Stimulated activated naive CD8-positive, alpha-beta T cell treated with anti-CD3 and anti-CD28 coated beads, Interleukin-15, amount 100 ng/mL, for 72 hours (primary cell): Measurements from ENCODE around the gene COL21A1.
"Not testable (repeated sequence)": the region's sequence is repeated elsewhere in the genome, so short reads cannot be mapped to it uniquely, and the experiment has no call there.

Source experiments
- ATAC-seq: fragments of 150-1000 bp; cut with Tn5 transposase; 2 replicates; pipeline ENCODE4 v1.10.0; 2021; ENCODE audit warnings: mild to moderate bottlenecking, moderate library complexity
- DNase-seq, 2 donors: peaks; one replicate each; pipeline ENCODE4 v3.0.0; 2021 to 2022
- H3K27ac Mint-ChIP-seq, 2 donors: one replicate each; pipeline ENCODE4 v1.8.0; 2022; ENCODE audit warnings: mild to moderate bottlenecking in 2 of 2, mixed read lengths in 2 of 2, moderate library complexity in 2 of 2
- H3K27me3 Mint-ChIP-seq: one replicate; pipeline ENCODE4 v1.8.0; 2022; ENCODE audit warnings: mixed read lengths
- H3K4me1 Mint-ChIP-seq: one replicate; pipeline ENCODE4 v1.8.0; 2022; ENCODE audit warnings: mild to moderate bottlenecking, mixed read lengths
- H3K4me3 Mint-ChIP-seq, 2 donors: one replicate each; pipeline ENCODE4 v1.8.0; 2022; ENCODE audit warnings: mild to moderate bottlenecking in 2 of 2, mixed read lengths in 2 of 2, moderate library complexity in 1 of 2
- H3K9me3 Mint-ChIP-seq, 2 donors: one replicate each; pipeline ENCODE4 v1.8.0; 2022; ENCODE audit warnings: mixed read lengths in 2 of 2

The COL21A1 gene

GRCh38 chr6:56260593-56260992 lies 13.2 kb upstream of the COL21A1 start:
- not testable (repeated sequence) for H3K4me1 Mint-ChIP-seq, H3K27ac Mint-ChIP-seq, H3K4me3 Mint-ChIP-seq, ATAC-seq, H3K9me3 Mint-ChIP-seq, DNase-seq, H3K27me3 Mint-ChIP-seq

- no peak overlapping the region for H3K27ac Mint-ChIP-seq
- H3K9me3 Mint-ChIP-seq: no peaks in the 10 kb centered on the region
- DNase-seq (no peak), ATAC-seq (no peak)
- no peaks in the 10 kb centered on the region for H3K27me3 Mint-ChIP-seq
- H3K4me1 Mint-ChIP-seq: no peaks in the 10 kb centered on the region
- H3K4me3 Mint-ChIP-seq: no peak overlapping the region
Observed at GRCh38 chr6:56259234-56260077, 12.1 kb upstream of the COL21A1 start.

- no peaks in the 10 kb centered on the region for H3K9me3 Mint-ChIP-seq
- no peak for DNase-seq
- no peaks in the 10 kb centered on the region for H3K4me1 Mint-ChIP-seq
- H3K27me3 Mint-ChIP-seq: no peaks in the 10 kb centered on the region
- H3K27ac Mint-ChIP-seq: no peak overlapping the region
- no peak overlapping the region for H3K4me3 Mint-ChIP-seq
- no peak for ATAC-seq
Observed at GRCh38 chr6:56255349-56255748, 8.0 kb upstream of the COL21A1 start.

DNA sequence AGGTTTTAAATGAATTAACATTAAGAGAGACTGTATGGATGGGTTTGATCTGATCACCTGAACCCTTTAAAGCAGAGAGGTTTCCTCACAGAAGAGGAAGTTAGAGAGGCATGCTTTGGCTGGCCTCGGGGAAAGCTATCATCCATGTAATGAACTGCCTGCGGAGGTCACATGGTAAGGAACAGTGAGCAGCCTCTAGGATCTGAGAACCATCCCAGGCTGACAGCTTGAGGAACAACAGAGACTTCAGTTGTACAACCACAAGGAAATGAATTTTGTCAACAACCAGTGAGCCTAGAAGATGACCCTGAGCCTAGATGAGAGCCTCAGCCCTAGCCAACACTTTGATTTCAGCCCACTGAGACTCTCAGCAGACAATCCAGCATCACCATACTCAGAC lies 2.9 kb upstream of the COL21A1 start:
- no peak overlapping the region for H3K4me3 Mint-ChIP-seq
- H3K4me1 Mint-ChIP-seq: no peaks in the 10 kb centered on the region
- DNase-seq (no peak), ATAC-seq (no peak)
- H3K27ac Mint-ChIP-seq: no peak overlapping the region
- H3K27me3 Mint-ChIP-seq: peaks cover 15% of the 10 kb centered on the region
- peaks cover 0 to 8% of the 10 kb centered on the region in 2 donors for H3K9me3 Mint-ChIP-seq

DNA sequence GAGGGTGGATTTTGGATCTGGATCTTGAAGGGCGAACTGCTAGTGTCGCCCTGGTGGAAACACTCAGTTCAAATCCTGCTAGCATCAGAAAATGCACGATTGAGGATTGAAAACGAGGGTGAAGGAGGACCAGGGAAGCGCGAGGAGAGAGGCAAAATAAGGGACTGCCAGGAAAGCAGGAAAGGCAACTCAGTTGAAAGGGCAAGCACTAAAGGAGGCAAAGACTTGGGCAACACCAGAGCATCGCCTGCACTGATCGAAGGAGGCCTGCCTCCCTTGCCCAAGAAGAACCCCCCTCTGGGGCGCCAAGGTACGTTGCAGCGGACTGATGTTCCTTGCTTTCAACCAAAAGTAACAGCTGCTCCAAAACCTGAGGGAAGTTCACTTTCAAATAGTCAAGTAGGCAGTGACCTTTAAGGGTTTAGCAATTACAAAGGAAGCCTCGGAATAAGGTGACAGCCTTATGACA lies 308 bp upstream of the COL21A1 start:
- ATAC-seq (no peak), DNase-seq (no peak)
- no peak overlapping the region for H3K4me3 Mint-ChIP-seq
- peaks cover 0 to 8% of the 10 kb centered on the region in 2 donors for H3K9me3 Mint-ChIP-seq
- H3K4me1 Mint-ChIP-seq: no peaks in the 10 kb centered on the region
- peaks cover 15% of the 10 kb centered on the region for H3K27me3 Mint-ChIP-seq
- H3K27ac Mint-ChIP-seq: no peak overlapping the region

DNA sequence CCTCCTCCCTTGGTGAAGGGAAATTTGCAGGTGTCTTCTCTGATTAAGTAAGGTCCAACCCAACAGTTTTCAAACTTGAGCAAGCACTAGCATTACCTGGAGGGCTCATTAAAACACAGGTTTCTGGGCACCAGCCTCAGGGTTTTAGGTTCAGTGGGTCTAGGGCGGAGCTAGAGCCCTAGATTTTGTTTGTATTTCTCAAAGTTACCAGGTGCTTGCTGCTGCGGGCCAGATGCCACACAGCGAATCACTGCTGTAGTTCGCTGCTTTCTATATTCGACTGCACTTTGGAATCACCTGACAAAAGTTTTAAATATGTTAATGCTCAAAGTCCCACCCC lies 869 bp downstream of the COL21A1 start:
- no peak for ATAC-seq
- peaks cover 0 to 8% of the 10 kb centered on the region in 2 donors for H3K9me3 Mint-ChIP-seq
- H3K27ac Mint-ChIP-seq: no peak overlapping the region
- H3K4me1 Mint-ChIP-seq: no peaks in the 10 kb centered on the region
- H3K4me3 Mint-ChIP-seq: no peak overlapping the region
- no peak for DNase-seq
- peaks cover 15% of the 10 kb centered on the region for H3K27me3 Mint-ChIP-seq

DNA sequence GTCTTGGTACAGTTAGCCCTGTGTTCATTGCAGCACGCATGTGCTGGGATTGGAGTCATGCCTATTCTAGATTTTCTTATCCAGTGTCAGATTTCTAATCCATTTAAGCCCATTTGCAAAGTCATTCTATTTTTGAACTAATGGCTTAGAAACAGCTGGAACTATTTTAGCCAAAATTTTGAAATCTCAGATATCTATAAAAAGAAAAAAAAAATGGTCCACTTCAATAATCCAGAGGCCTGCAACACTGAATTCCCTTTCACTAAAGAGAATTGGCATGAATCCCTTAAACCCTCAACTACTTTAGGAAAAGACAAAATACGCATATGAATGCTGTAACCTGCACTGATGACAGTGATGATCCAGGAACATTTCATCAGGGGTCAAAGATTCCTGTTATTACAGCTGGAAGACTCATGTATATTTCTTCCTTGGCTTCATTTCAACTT lies 1.5 kb downstream of the COL21A1 start:
- H3K4me1 Mint-ChIP-seq: no peaks in the 10 kb centered on the region
- ATAC-seq (no peak), DNase-seq (no peak)
- H3K4me3 Mint-ChIP-seq: no peak overlapping the region
- H3K9me3 Mint-ChIP-seq: peaks cover 0 to 8% of the 10 kb centered on the region in 2 donors
- H3K27ac Mint-ChIP-seq: peak overlapping the region in 1 of 2 donors; percentile 59
- H3K27me3 Mint-ChIP-seq: peaks cover 15% of the 10 kb centered on the region

DNA sequence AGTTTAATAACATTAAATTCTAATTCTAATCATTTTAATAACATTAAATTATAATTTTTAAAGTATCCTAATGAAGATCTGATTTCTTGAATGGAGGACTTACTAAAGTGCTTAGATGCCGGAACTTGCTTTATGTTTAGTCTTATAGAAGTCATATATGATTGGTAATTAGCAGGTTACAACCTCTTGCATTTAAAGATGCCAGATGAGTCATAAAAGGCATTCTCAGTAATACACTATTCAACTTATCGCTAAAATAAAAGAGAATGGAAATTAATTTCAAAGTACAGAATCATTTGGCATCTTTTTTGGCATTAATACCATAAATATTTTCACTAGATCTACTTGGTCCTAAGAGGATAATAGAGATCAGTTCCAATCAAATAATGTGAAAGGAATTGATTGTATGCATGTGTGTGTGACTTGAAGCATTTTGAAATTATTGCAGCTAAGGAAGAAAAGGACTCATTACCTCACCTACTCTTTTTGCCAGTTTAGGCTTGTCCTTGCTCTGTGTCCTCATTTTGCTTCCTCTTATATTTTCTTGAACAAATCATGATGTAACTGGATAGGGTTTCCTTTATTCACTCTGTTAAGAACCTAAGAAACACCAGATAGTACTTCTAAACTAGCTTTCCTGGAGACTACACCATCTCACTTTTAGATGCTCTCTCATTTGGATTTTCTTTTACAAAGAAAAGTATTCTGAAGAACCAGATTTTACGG lies 2.7 kb downstream of the COL21A1 start:
- Mint-ChIP-seq H3K4me3 (no peak overlapping the region), H3K4me1 (no peaks in the 10 kb centered on the region), H3K27ac (no peak overlapping the region), H3K9me3 (peaks cover 0 to 8% of the 10 kb centered on the region in 2 donors), H3K27me3 (peaks cover 15% of the 10 kb centered on the region)
- DNase-seq: no peak
- ATAC-seq: no peak

- H3K4me3 Mint-ChIP-seq: no peak overlapping the region
- DNase-seq (no peak), ATAC-seq (no peak)
- no peak overlapping the region for H3K27ac Mint-ChIP-seq
- peaks cover 15% of the 10 kb centered on the region for H3K27me3 Mint-ChIP-seq
- H3K9me3 Mint-ChIP-seq: peaks cover 0 to 8% of the 10 kb centered on the region in 2 donors
- H3K4me1 Mint-ChIP-seq: no peaks in the 10 kb centered on the region
Observed at GRCh38 chr6:56244089-56244488, 3.3 kb downstream of the COL21A1 start.

GRCh38 chr6:56243518-56244070 lies 3.8 kb downstream of the COL21A1 start:
- Mint-ChIP-seq H3K4me3 (no peak overlapping the region), H3K9me3 (peaks cover 0 to 8% of the 10 kb centered on the region in 2 donors), H3K27me3 (peaks cover 15% of the 10 kb centered on the region)

GRCh38 chr6:56242346-56242745 lies 5.0 kb downstream of the COL21A1 start:
- no peak for ATAC-seq
- Mint-ChIP-seq H3K27ac (no peak overlapping the region), H3K4me1 (no peaks in the 10 kb centered on the region), H3K27me3 (peaks cover 2% of the 10 kb centered on the region), H3K9me3 (no peaks in the 10 kb centered on the region), H3K4me3 (no peak overlapping the region)
- no peak for DNase-seq

More at GRCh38 chr6:56243518-56244070, 3.8 kb downstream of the COL21A1 start:
- DNase-seq (no peak), ATAC-seq (no peak)
- no peaks in the 10 kb centered on the region for H3K4me1 Mint-ChIP-seq
- H3K27ac Mint-ChIP-seq: no peak overlapping the region

- Mint-ChIP-seq H3K27ac (no peak overlapping the region), H3K4me3 (no peak overlapping the region), H3K4me1 (no peaks in the 10 kb centered on the region), H3K27me3 (no peaks in the 10 kb centered on the region), H3K9me3 (no peaks in the 10 kb centered on the region)
- ATAC-seq: no peak
- DNase-seq: no peak
Observed at GRCh38 chr6:56241124-56241802, 6.1 kb downstream of the COL21A1 start.

- Mint-ChIP-seq H3K4me1 (no peaks in the 10 kb centered on the region), H3K27me3 (no peaks in the 10 kb centered on the region), H3K27ac (no peak overlapping the region), H3K9me3 (no peaks in the 10 kb centered on the region), H3K4me3 (no peak overlapping the region)
- DNase-seq: no peak
- ATAC-seq: no peak
Observed at GRCh38 chr6:56238352-56238751, 9.0 kb downstream of the COL21A1 start.

DNA sequence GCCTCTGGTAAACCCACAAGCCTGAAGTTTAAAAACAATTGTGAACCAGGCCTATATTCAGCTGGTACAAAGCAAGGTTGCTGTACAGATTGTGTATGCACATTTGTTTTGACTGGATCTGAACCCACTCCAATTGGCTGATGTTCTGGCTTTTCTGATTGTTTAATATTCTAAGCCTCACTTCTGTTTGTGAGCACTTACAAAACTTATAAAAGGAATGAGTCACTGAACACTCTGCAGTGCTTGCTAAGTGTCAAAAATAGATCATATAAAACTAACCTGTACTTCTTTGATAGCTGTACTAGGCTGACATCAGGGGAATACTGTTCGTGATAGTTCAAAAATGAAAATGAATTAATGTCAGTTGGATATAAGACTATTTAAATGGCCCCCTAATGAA lies 12.1 kb downstream of the COL21A1 start:
- H3K9me3 Mint-ChIP-seq: no peaks in the 10 kb centered on the region

DNA sequence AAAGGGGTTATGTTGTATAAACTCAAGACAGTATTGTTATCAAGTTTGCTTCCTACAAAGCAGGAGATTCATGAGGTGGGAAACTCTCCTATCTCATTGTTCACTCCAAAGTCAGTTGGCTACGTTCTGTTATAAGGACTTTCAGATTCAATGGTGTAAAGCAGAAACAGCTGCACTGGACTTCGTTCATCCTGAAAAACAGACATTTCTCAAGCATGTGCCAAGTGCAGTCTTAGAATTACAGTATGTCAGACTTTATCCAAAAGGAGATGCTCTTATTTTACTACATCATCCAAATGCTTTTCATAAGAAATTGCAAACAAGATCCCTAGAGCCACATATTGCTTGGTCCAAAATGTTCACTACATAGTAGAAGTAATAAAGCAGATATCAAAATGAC lies 14.9 kb downstream of the COL21A1 start:
- no peaks in the 10 kb centered on the region for H3K27me3 Mint-ChIP-seq
- ATAC-seq (no peak), DNase-seq (no peak)
- no peak overlapping the region for H3K4me3 Mint-ChIP-seq
- H3K4me1 Mint-ChIP-seq: no peaks in the 10 kb centered on the region
- peaks cover 6 to 7% of the 10 kb centered on the region in 2 donors for H3K9me3 Mint-ChIP-seq
- H3K27ac Mint-ChIP-seq: no peak overlapping the region

More for the DNA sequence above, 12.1 kb downstream of the COL21A1 start:
- Mint-ChIP-seq H3K27ac (no peak overlapping the region), H3K4me3 (no peak overlapping the region), H3K4me1 (no peaks in the 10 kb centered on the region), H3K27me3 (no peaks in the 10 kb centered on the region)
- ATAC-seq: no peak
- DNase-seq: no peak
